MM.1S (cell line): ENCODE results near the gene ERCC6L2.

Experiments used
- DNase-seq: peaks from one replicate; pipeline ENCODE4 v3.0.0-alpha.2; 2015
- H2AFZ ChIP-seq: fragments of 300-600 bp; sonication (generic); 2 replicates; pipeline ENCODE4 v1.6.0; 2016; ENCODE audit warnings: antibody characterized with exemption, low read length
- H3F3A ChIP-seq: fragments of 300-600 bp; sonication (generic); 2 replicates; pipeline ENCODE4 v1.6.1; 2016; ENCODE audit warnings: mild to moderate bottlenecking, antibody characterized with exemption, low read length, moderate library complexity, mixed read lengths; ENCODE audit not compliant: insufficient read depth
- H3K27ac ChIP-seq: fragments of 300-600 bp; sonication (generic); 2 replicates; pipeline ENCODE4 v1.5.1; 2016; ENCODE audit warnings: mild to moderate bottlenecking, low read length
- H3K27me3 ChIP-seq: fragments of 300-600 bp; sonication (generic); replicated peaks from 2 replicates; pipeline ENCODE4 v1.6.0; 2016; ENCODE audit warnings: low read length; ENCODE audit not compliant: insufficient read depth
- H3K36me3 ChIP-seq: fragments of 300-600 bp; sonication (generic); replicated peaks from 2 replicates; pipeline ENCODE4 v1.6.1; 2016; ENCODE audit warnings: mild to moderate bottlenecking, low read length, mixed read lengths; ENCODE audit not compliant: insufficient read depth
- H3K4me1 ChIP-seq: fragments of 300-600 bp; sonication (generic); 2 replicates; pipeline ENCODE4 v1.6.1; 2016; ENCODE audit warnings: low read length, mixed read lengths
- H3K4me2 ChIP-seq: fragments of 300-600 bp; sonication (generic); 2 replicates; pipeline ENCODE4 v1.6.0; 2016; ENCODE audit warnings: low read depth, low read length
- H3K4me3 ChIP-seq: fragments of 300-600 bp; sonication (generic); 2 replicates; pipeline ENCODE4 v1.5.1; 2016; ENCODE audit warnings: low read length, mixed read lengths
- H3K79me2 ChIP-seq: fragments of 300-600 bp; sonication (generic); 2 replicates; pipeline ENCODE4 v1.6.1; 2016; ENCODE audit warnings: mixed run types, low read length, mixed read lengths
- H3K9ac ChIP-seq: fragments of 300-600 bp; sonication (generic); 2 replicates; pipeline ENCODE4 v1.6.1; 2016; ENCODE audit warnings: low read length, mixed read lengths
- H3K9me2 ChIP-seq: fragments of 300-600 bp; sonication (generic); replicated peaks from 2 replicates; pipeline ENCODE4 v1.6.1; 2016; ENCODE audit warnings: mild to moderate bottlenecking, low read length, mixed read lengths; ENCODE audit not compliant: insufficient read depth
- H3K9me3 ChIP-seq: fragments of 300-600 bp; sonication (generic); replicated peaks from 2 replicates; pipeline ENCODE4 v1.6.1; 2016; ENCODE audit warnings: mild to moderate bottlenecking, low read length, mixed read lengths; ENCODE audit not compliant: insufficient read depth
- H4K20me1 ChIP-seq: fragments of 300-600 bp; sonication (generic); 2 replicates; pipeline ENCODE4 v1.6.1; 2016; ENCODE audit warnings: mild to moderate bottlenecking, low read length, moderate library complexity, mixed read lengths; ENCODE audit not compliant: insufficient read depth
- CTCF ChIP-seq: fragments of 300-600 bp; sonication (generic); IDR thresholded peaks from 2 replicates; pipeline ENCODE4 v1.5.1; 2016; ENCODE audit warnings: antibody characterized with exemption, low read length, mixed read lengths
- EZH2 ChIP-seq: fragments of 300-600 bp; sonication (generic); optimal IDR thresholded peaks from 2 replicates; pipeline ENCODE3; 2017; ENCODE audit warnings: low read depth, mild to moderate bottlenecking, antibody characterized with exemption, low read length, mixed read lengths
- EZH2phosphoT487 ChIP-seq: fragments of 300-600 bp; sonication (generic); IDR thresholded peaks from 2 replicates; pipeline ENCODE4 v1.6.1; 2018; ENCODE audit warnings: antibody characterized with exemption, low read length

The ERCC6L2 gene

GRCh38 chr9:96015876-96016686 lies 140.6 kb downstream of the ERCC6L2 start:
- Histone ChIP-seq H3K27ac (no peak overlapping the region), H3K36me3 (no peaks in the 10 kb centered on the region), H3K27me3 (no peaks in the 10 kb centered on the region), H3K79me2 (no peaks in the 10 kb centered on the region), H3K9me2 (no peaks in the 10 kb centered on the region), H3K9me3 (no peaks in the 10 kb centered on the region), H3K4me3 (no peak overlapping the region), H3K9ac (no peak overlapping the region), H4K20me1 (no peaks in the 10 kb centered on the region), H3K4me2 (no peak overlapping the region), H3K4me1 (no peaks in the 10 kb centered on the region), H2AFZ (no peak overlapping the region), H3F3A (no peaks in the 10 kb centered on the region)
- TF ChIP-seq EZH2 = no peak
- TF ChIP-seq EZH2phosphoT487 = no peak
- no peak for TF ChIP-seq CTCF
- DNase-seq = peak; percentile 29
